ENCODE measurements around the gene SLC16A1. TPM values are rescaled to one million over a fixed set of nuclear protein-coding genes. Genes with fewer than 3 reads are reported as not detected.
"Not testable (repeated sequence)": the region's sequence is repeated elsewhere in the genome, so short reads cannot be mapped to it uniquely, and the experiment has no call there.

SLC16A1 gene
- total RNA-seq, 1 donor from 2014 or later = 71.7 TPM

- no peak for DNase-seq
Observed at GRCh38 chr1:112923959-112924349, 32.0 kb downstream of the SLC16A1 start.

- DNase-seq = no peak
Observed at GRCh38 chr1:112923234-112923958, 32.6 kb downstream of the SLC16A1 start.

GRCh38 chr1:112911506-112912220, 44.3 kb downstream of the SLC16A1 start:
- DNase-seq = no peak

DNA sequence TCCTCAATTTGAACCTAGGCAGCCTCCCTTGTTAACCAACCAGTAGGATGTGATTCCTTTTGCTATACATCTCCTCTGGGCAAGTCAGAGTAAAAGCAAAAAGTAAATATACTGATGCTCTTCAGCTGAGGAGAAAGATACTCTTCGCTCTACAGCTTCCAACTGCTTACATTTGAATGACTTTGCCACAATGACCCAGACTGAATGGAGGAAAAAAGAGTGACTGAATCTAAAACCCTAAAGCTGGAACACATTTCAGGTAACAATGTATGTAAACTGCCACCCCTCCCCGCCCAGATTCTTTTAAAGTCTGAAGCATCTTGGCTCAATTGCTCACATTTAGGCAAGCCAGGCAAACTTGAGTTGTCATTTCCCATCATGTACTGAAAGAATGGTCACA, 46.1 kb downstream of the SLC16A1 start:
- no peak for DNase-seq

DNA sequence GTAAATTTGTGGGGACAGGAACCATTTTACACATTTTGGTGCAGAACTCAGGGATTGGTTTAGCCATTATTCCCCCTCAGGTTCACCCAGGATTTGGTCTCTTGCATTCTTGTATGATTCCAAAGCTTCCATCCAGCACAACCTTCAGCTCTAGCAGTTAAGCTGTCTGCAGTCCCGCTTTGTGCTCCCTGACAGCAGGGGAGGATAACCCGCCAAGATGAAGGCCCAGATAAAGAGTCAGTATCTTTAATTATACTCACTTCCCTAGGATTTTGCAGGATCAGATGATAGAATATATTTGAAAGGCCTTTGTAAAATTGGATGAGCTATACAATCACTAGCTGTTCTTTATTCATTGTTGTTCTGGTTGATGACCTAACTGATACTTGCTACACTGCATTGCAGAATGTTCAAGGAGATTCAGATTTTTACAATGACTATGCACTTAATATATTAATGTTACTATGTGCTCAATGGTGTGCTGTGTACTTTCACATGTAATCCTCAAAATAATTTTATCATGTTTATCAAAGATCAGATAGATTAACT, 49.8 kb downstream of the SLC16A1 start:
- no peak for DNase-seq

- DNase-seq = peak; percentile 23
Observed at GRCh38 chr1:112905395-112906149, 50.4 kb downstream of the SLC16A1 start.

DNA sequence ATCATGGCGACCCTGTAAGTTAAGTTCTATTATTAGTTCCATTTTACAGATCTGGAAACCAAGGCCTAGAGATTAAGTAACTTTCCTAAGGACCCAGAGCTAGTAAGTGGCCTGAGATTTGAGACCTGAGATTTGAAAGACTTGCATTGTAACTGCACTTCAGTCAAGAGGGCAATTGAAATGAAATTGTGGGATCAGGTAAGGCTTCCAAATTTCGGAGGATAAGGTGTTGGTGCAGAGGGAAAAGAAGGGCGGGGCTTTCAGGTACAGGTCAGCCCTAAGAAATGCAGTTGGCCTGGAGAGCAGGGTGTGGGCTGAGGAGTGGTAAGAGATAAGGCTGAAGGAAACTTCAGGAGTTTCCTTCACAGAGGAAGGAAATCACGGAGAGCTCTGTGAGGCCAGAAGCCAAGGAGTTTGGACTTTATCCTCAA, 51.1 kb downstream of the SLC16A1 start:
- no peak for DNase-seq

DNA sequence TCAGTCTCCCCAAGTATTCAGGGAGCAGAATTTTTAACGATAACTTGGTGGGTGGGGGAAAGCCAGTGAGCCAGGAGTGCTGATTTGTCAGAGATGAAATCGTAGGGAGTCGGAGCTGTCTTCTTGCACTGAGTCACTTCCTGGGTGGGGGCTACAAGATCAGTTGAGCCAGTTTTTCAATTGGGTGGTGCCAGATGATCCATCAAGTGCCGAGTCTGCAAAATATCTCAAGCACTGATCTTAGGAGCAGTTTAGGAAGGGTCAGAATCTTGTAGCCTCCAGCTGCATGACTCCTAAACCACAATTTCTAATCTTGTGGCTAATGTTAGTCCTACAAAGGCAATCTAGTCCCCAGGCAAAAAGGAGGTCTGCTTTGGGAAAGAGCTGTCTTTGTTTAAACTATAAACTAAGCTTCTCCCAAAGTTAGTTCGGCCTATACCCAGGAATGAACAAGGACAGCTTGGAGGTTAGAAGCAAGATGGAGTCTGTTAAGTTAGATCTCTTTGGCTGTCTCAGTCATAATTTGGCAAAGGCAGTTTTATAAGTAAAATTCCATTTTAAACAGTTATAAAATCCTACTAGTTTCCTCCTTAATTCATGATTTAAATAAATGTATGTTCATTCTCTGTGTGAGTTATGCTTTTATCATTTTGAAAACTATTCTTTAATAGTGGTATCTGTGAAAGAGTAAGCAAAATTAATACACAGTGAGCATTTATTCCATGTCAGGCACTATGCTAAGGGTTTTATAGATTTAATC, 51.7 kb downstream of the SLC16A1 start:
- no peak for DNase-seq

GRCh38 chr1:112902221-112902620, 53.8 kb downstream of the SLC16A1 start:
- no peak for DNase-seq

GRCh38 chr1:112901387-112901786, 54.6 kb downstream of the SLC16A1 start:
- DNase-seq = no peak

DNA sequence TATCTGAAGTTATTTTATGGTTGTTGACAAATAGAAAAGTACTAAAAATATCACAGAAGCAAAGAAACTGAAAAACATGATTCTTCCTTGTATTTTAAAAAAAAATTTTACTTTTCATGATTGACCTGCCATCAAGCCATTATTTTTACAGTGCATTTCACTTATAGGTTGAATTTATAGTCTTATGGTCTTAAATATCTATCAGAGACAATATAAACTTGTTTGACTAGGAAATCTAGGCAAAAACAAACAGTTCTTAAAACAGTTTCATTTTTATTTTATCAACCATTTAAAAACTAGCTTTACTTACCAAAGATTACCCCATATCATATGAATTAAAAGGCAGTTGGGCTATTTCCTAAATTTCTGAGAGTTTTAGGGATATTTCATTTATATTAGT, 59.2 kb downstream of the SLC16A1 start:
- no peak for DNase-seq

DNA sequence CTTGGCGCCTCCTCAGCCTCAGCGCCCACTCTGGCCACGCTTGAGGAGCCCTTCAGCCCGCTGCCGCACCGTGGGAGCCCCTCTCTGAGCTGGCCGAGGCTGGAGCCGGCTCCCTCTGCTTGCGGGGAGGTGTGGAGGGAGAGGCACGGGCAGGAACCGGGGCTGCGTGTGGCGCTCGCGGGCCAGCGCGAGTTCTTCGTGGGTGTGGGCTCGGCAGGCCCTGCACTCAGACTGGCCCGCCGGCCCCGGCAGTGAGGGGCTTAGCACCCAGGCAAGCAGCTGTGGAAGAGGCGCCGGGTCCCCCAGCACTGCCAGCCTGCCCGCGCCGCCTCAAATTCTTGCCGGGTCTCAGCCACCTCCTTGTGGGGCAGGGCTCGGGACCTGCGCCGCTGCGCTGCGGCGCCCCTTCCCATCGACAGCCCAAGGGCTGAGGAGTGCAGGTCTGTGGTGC, 61.4 kb downstream of the SLC16A1 start:
- no peak for DNase-seq

DNA sequence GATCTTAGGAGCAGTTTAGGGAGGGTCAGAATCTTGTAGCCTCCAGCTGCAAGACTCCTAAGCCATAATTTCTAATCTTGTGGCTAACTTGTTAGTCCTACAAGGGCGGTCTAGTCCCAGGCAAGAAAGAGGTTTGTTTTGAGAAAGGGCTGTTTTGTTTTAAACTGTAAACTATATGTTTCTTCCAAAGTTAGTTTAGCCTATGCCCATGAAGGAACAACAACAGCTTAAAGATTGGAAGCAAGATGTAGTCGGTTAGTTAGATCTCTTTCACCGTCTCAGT, 62.0 kb downstream of the SLC16A1 start:
- no peak for DNase-seq

DNA sequence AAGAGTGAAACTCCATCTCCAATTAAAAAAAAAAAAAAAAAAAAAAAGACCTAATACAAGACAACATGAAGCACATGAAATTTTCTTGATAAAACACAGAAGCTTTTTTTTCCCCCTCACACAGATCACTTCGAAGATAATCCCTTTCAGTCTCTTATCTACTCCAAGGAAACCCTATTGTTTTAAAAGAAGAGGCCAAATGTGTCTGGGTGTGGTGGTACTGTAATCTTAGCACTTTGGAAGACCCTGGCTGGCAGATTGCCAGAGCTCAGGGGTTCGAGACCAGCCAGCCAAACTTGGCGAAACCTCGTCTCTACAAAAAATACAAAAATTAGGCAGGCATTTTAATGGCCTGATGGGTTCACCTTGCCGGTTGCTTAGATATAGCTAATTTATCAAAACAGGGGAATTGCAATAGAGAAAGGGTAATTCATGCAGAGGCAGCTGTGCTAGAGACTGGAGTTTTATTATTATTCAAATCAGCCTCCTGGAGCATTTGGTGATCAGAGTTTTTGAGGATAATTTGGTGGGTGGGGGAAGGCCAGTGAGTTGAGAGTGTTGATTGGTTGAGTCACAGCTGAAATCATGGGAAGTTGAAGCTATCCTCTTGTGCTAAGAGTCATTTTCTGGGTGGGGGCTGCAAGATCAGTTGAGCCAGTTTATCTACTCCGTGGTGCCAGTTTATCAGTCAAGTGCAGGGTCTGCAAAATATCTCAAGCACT, 62.5 kb downstream of the SLC16A1 start:
- DNase-seq = no peak

GRCh38 chr1:112889906-112890305, 66.1 kb downstream of the SLC16A1 start:
- not testable (repeated sequence) for DNase-seq

- DNase-seq = no peak
Observed at GRCh38 chr1:112889052-112889768, 66.8 kb downstream of the SLC16A1 start.

- DNase-seq = no peak
Observed at GRCh38 chr1:112888630-112889029, 67.4 kb downstream of the SLC16A1 start.

DNA sequence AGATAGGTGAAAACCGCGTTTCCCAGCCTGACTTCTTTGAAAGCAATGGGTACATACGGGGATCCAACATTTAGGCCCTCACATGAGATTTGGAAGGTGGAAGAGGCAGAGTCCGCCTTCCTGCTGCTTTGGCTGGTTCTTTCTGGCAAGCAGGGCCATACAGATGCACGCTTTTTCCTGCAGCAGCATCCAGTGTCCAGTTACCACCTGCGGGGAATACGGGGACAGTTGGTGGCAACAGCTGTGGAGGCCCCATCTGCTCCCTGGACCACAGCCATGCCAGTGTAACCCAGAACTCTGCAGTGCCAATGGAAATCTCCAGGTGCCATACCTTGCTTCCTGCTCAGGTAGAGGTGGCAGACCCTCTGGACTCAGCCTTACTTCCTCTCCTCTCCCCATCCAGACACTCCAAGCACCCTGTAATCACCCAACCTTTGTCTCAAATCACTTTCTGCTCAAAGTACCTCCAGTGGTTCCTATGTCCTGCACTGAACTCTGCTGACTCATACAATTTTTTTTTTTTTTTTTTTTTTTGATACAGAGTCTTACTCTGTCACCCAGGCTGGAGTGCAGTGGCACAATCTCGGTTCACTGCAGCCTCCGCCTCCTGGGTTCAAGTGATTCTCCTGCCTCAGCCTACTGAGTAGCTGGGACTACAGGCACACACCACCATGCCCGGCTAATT, 68.3 kb downstream of the SLC16A1 start:
- DNase-seq = no peak

- DNase-seq = not testable (repeated sequence)
Observed at GRCh38 chr1:112884996-112885395, 71.0 kb downstream of the SLC16A1 start.

- DNase-seq = peak; percentile 80
Observed at GRCh38 chr1:112882271-112882744, 73.7 kb downstream of the SLC16A1 start.
